ENCODE data around the gene SCYGR8. TPM values are rescaled to one million over a fixed set of nuclear protein-coding genes. Genes with fewer than 3 reads are reported as not detected.

Gene SCYGR8
- total and polyA plus RNA-seq, 2 of the 8 experiments (the other 6 are each of a cell fraction or from before 2014, with no cell fraction given), result not detected

GRCh38 chr2:227761740-227762476 is 16.2 kb downstream of the SCYGR8 start:
- Histone ChIP-seq H3K23ac (ENCODE audit: insufficient read length) (no peak overlapping the region), H3K36me3 (ENCODE audit: control insufficient read depth in 2 of 4, insufficient read depth in 4 of 4, low read length in 3 of 4) (no peaks in the 10 kb centered on the region), H3K4me1 (replicated peaks in 1 of 4; ENCODE audit: control insufficient read depth in 3 of 4, insufficient read depth in 4 of 4, low read length in 3 of 4) (peaks cover 5 to 13% (median 7%) of the 10 kb centered on the region in 4 experiments; a peak in 5 of 7 replicates), H3K79me2 (ENCODE audit: control insufficient read depth in 1 of 2, insufficient read depth in 2 of 2, low read length in 2 of 2) (no peaks in the 10 kb centered on the region), H3K4ac (replicated peaks; ENCODE audit: insufficient read length, low read depth, low read length) (no peak overlapping the region), H2BK5ac (ENCODE audit: low read depth, low read length) (no peak overlapping the region), H3K14ac (ENCODE audit: insufficient read length) (no peak overlapping the region), H3K27me3 (replicated peaks in 1 of 4; ENCODE audit: control insufficient read depth in 3 of 4, extremely low read depth in 1 of 4, insufficient read depth in 3 of 4, low read length in 3 of 4) (no peaks in the 10 kb centered on the region), H3K18ac (ENCODE audit: extremely low read depth, low read length) (no peak overlapping the region), H2BK15ac (ENCODE audit: low read length) (no peak overlapping the region), H3K9ac (replicated peaks in 1 of 4; ENCODE audit: extremely low read depth in 1 of 4, low read depth in 3 of 4, low read length in 3 of 4) (no peak overlapping the region), H2BK20ac (ENCODE audit: low read length) (no peak overlapping the region), H4K5ac (ENCODE audit: insufficient read length, low read depth, low read length) (no peak overlapping the region), H3K23me2 (ENCODE audit: low read depth, low read length) (no peaks in the 10 kb centered on the region), H4K20me1 (replicated peaks in 1 of 2; ENCODE audit: control insufficient read depth in 1 of 2, insufficient read depth in 2 of 2, low read length in 2 of 2) (no peaks in the 10 kb centered on the region), H3K27ac (ENCODE audit: low read depth, low read length) (no peak overlapping the region), H3K4me3 (ENCODE audit: extremely low read depth in 1 of 4, insufficient read depth in 2 of 4, low read depth in 3 of 4, low read length in 4 of 4) (no peak overlapping the region), H4K8ac (ENCODE audit: extremely low read depth, insufficient read depth, low read length) (no peak overlapping the region), H2AK5ac (ENCODE audit: low read depth, low read length) (no peak overlapping the region), H3K4me2 (ENCODE audit: insufficient read depth in 1 of 2, low read depth in 2 of 2, low read length in 2 of 2) (no peak overlapping the region), H4K91ac (replicated peaks; ENCODE audit: insufficient read length, low read length) (no peak overlapping the region), H2AFZ (ENCODE audit: low read length) (no peak overlapping the region), H3K9me3 (ENCODE audit: insufficient read depth in 2 of 2, low read depth in 1 of 2, low read length in 1 of 2) (no peaks in the 10 kb centered on the region), H3K56ac (replicated peaks; ENCODE audit: insufficient read length, low read depth, low read length) (no peak overlapping the region), H2BK120ac (replicated peaks; ENCODE audit: low read depth, low read length) (no peak overlapping the region), H2BK12ac (ENCODE audit: low read depth, low read length) (no peak overlapping the region), H3K79me1 (ENCODE audit: low read depth, low read length) (no peaks in the 10 kb centered on the region)
- CTCF ChIA-PET (ENCODE audit: partially characterized antibody), result interaction anchor here (0.7 to 3.3 kb wide), 6 partner anchors 12 to 356 kb away, joined by 3 to 23 read pairs (median 4); no protein-coding TSS in a partner anchor
- DNase-seq (ENCODE audit: low read depth in 1 of 2, low spot score in 2 of 2), result no peak
- 97% methylated on average over 6 of the region's 6 CpGs; no CpG with 5 or more reads in 1 of the 2 experiments for WGBS, 2 experiments (ENCODE audit: extremely low coverage in 1 of 2, insufficient coverage in 1 of 2, insufficient read length in 1 of 2, insufficient replicate concordance in 2 of 2, low coverage in 1 of 2, low lambda C conversion rate in 2 of 2, missing lambda C conversion rate in 1 of 2)
- no peak for FAIRE-seq
- POLR2A ChIA-PET (ENCODE audit: partially characterized antibody), result no interaction called here
- TF ChIP-seq MAFK (IDR thresholded peaks at IDR 0.05; ENCODE audit: low read depth, low read length) (no peak), EGR1 (IDR thresholded peaks at IDR 0.05; ENCODE audit: borderline replicate concordance, low read depth, low read length) (no peak), KDM1A (IDR thresholded peaks at IDR 0.05; ENCODE audit: borderline replicate concordance, low read length) (no peak), SP1 (IDR thresholded peaks at IDR 0.05; ENCODE audit: low read depth, low read length) (no peak), SRF (IDR thresholded peaks at IDR 0.05; ENCODE audit: low read depth, low read length) (no peak), POLR2AphosphoS5 (IDR thresholded peaks at IDR 0.05; ENCODE audit: low read depth, low read length) (no peak), YY1 (IDR thresholded peaks at IDR 0.05; ENCODE audit: low read depth, low read length) (no peak), RFX5 (IDR thresholded peaks at IDR 0.05; ENCODE audit: borderline replicate concordance, low read depth, low read length) (no peak)
